Liver (tissue), 9 donors: ENCODE data around the gene RSKR. TPM values are rescaled to one million over a fixed set of nuclear protein-coding genes. Genes with fewer than 3 reads are reported as not detected.

ENCODE experiments used
- DNase-seq: peaks from one replicate; pipeline ENCODE4 v3.0.0-alpha.2; 2017; ENCODE audit warnings: low spot score
- H3K27ac ChIP-seq, 2 donors: one replicate each; pipeline ENCODE4 v1.7.0; 2013; ENCODE audit warnings: inconsistent platforms in 2 of 2, low read length in 2 of 2, control low read depth in 1 of 2, low read depth in 1 of 2, mild to moderate bottlenecking in 1 of 2
- H3K27me3 ChIP-seq, 4 donors: one replicate each; pipeline versions ENCODE4 v1.6.1 to v1.7.0; 2013; ENCODE audit warnings: low read length in 3 of 4, inconsistent platforms in 1 of 4, mild to moderate bottlenecking in 1 of 4, moderate library complexity in 1 of 4; ENCODE audit not compliant: control insufficient read depth in 4 of 4, insufficient read depth in 4 of 4
- H3K36me3 ChIP-seq, 4 donors: one replicate each; pipeline versions ENCODE4 v1.6.1 to v1.7.0; 2013; ENCODE audit warnings: low read length in 3 of 4, mild to moderate bottlenecking in 3 of 4, low read depth in 1 of 4, moderate library complexity in 1 of 4; ENCODE audit not compliant: control insufficient read depth in 4 of 4, insufficient read depth in 3 of 4
- H3K4me1 ChIP-seq, 4 donors: one replicate each; pipeline versions ENCODE4 v1.6.1 to v1.7.0; 2013; ENCODE audit warnings: low read length in 3 of 4, mild to moderate bottlenecking in 3 of 4, moderate library complexity in 1 of 4; ENCODE audit not compliant: control insufficient read depth in 4 of 4, insufficient read depth in 4 of 4
- H3K4me3 ChIP-seq, 3 donors: one replicate each; pipeline versions ENCODE4 v1.6.1 to v1.7.0; 2013; ENCODE audit warnings: low read length in 3 of 3, control low read depth in 1 of 3, low read depth in 1 of 3, mild to moderate bottlenecking in 1 of 3
- H3K9ac ChIP-seq, 2 donors: one replicate each; pipeline ENCODE4 v1.7.0; 2013; ENCODE audit warnings: low read length in 2 of 2, mild to moderate bottlenecking in 2 of 2, moderate library complexity in 2 of 2, control low read depth in 1 of 2, low read depth in 1 of 2
- H3K9me3 ChIP-seq, 4 donors: one replicate each; pipeline versions ENCODE4 v1.6.1 to v1.7.0; 2013; ENCODE audit warnings: low read length in 3 of 4; ENCODE audit not compliant: control insufficient read depth in 4 of 4
- EGR1 ChIP-seq, 2 donors: IDR thresholded peaks; 2 replicates each; pipeline ENCODE4 v1.6.1; 2016 to 2018; ENCODE audit warnings: antibody characterized with exemption in 2 of 2, low read depth in 2 of 2
- FOXA1 ChIP-seq: IDR thresholded peaks from 2 replicates; pipeline ENCODE4 v1.6.1; 2016; ENCODE audit warnings: antibody characterized with exemption
- FOXA2 ChIP-seq: IDR thresholded peaks from 2 replicates; pipeline ENCODE4 v1.6.1; 2016; ENCODE audit warnings: antibody characterized with exemption
- HNF4A ChIP-seq, 2 donors: conservative IDR thresholded peaks; 2 replicates each; pipeline ENCODE4 v1.6.1; 2016; ENCODE audit warnings: antibody characterized with exemption in 2 of 2, mild to moderate bottlenecking in 2 of 2
- HNF4G ChIP-seq: IDR thresholded peaks from 2 replicates; pipeline ENCODE4 v1.6.1; 2016; ENCODE audit warnings: antibody characterized with exemption
- JUND ChIP-seq, 2 donors: IDR thresholded peaks; 2 replicates each; pipeline ENCODE4 v1.6.1; 2016; ENCODE audit warnings: antibody characterized with exemption in 2 of 2
- NR2F2 ChIP-seq: IDR thresholded peaks from 2 replicates; pipeline ENCODE4 v1.6.1; 2016; ENCODE audit warnings: antibody characterized with exemption
- RAD21 ChIP-seq, 2 donors: IDR thresholded peaks; 2 replicates each; pipeline ENCODE4 v1.6.1; 2016; ENCODE audit warnings: antibody characterized with exemption in 2 of 2, mild to moderate bottlenecking in 2 of 2
- RXRA ChIP-seq, 2 donors: IDR thresholded peaks; 2 replicates each; pipeline ENCODE4 v1.6.1; 2017 to 2018; ENCODE audit warnings: antibody characterized with exemption in 2 of 2, mild to moderate bottlenecking in 1 of 2
- SP1 ChIP-seq: IDR thresholded peaks from 2 replicates; pipeline ENCODE4 v1.6.1; 2018; ENCODE audit warnings: antibody characterized with exemption, mild to moderate bottlenecking
- TAF1 ChIP-seq: conservative IDR thresholded peaks from 2 replicates; pipeline ENCODE4 v1.6.1; 2016; ENCODE audit warnings: antibody characterized with exemption, mild to moderate bottlenecking
- YY1 ChIP-seq: IDR thresholded peaks from 2 replicates; pipeline ENCODE4 v1.6.1; 2016; ENCODE audit warnings: antibody characterized with exemption, mild to moderate bottlenecking
- WGBS: extraction: QIAGEN DNeasy Blood & Tissue Kit; methylation state at CpG from one replicate; pipeline ENCODE4 v1.1.7; 2013; 5-methylcytosine and 5-hydroxymethylcytosine counted together
- polyA plus RNA-seq, 2 donors: library from polyadenylated mRNA; stranded (reverse) in 1 of 2; unstranded in 1 of 2; fragments of 200-250 nt in 1 of 2; fragments of >200 nt in 1 of 2; fragmentation: Nextera tagmentation in 1 of 2; extraction: Ambion mirVana in 1 of 2; gene quantifications; one replicate each; pipeline versions ENCODE4 v1.2.1 to v1.2.3, GENCODE V29; 2013 to 2015
- total RNA-seq, 2 donors: library from RNA; depleted of rRNA; stranded (reverse); fragments of >200 nt; gene quantifications; one replicate each; pipeline ENCODE4 v1.2.3, GENCODE V29; 2014
- TF ChIP-seq, protein P1 (sequence below): fragments of 150-350 bp; IDR thresholded peaks from 2 replicates; pipeline ENCODE4 v1.5.1; 2017; ENCODE audit warnings: improper control_type of control experiment, low read depth, low read length; ENCODE audit not compliant: missing input control
- TF ChIP-seq, protein P2 (sequence below): IDR thresholded peaks from 2 replicates; pipeline ENCODE4 v1.6.1; 2016; ENCODE audit warnings: antibody characterized with exemption
- TF ChIP-seq, protein P3 (sequence below): IDR thresholded peaks from 2 replicates; pipeline ENCODE4 v1.6.1; 2016; ENCODE audit warnings: antibody characterized with exemption
- TF ChIP-seq, protein P4 (sequence below): IDR thresholded peaks from 2 replicates; pipeline ENCODE4 v1.6.1; 2016; ENCODE audit warnings: antibody characterized with exemption
- donor health status: healthy.
- donor health status: healthy.
- donor health status: healthy.
- donor health status: healthy.
- donor health status: healthy.

Gene RSKR
- total and polyA plus RNA-seq, 4 donors = 0.63 to 14.5 (median 1.2) TPM

DNA sequence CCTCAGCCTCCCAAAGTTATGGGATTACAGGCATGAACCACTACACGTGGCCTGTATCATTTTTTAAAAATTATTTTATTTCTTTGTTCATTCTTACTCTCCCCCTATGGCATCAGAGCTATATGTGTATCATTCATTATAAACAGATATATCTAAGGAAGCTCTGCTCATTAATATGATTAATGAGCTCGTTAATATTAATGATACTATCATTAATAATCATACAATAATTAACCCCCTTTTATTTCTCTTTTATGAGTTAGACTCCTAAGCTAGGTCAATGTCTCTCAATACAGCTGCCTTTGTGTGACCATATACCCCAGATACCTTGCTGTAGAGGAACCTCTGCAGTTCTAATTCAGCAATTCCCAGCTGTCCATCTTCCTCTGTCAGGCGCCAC is 4.5 kb upstream of the RSKR start:
- Histone ChIP-seq H3K4me1 (peaks cover 2 to 17% (median 14%) of the 10 kb centered on the region in 4 donors), H3K9ac (no peak overlapping the region), H3K36me3 (peaks cover 15 to 76% (median 58%) of the 10 kb centered on the region in 4 donors), H3K27ac (no peak overlapping the region), H3K4me3 (no peak overlapping the region), H3K27me3 (no peaks in the 10 kb centered on the region), H3K9me3 (no peaks in the 10 kb centered on the region)
- DNase-seq = no peak
- 93% methylated on average over 3 of the region's 3 CpGs for WGBS
- TF ChIP-seq HNF4A (conservative IDR thresholded peaks at IDR 0.05) = no peak
- TF ChIP-seq JUND (IDR thresholded peaks at IDR 0.05) = no peak
- TF ChIP-seq, protein P1, sequence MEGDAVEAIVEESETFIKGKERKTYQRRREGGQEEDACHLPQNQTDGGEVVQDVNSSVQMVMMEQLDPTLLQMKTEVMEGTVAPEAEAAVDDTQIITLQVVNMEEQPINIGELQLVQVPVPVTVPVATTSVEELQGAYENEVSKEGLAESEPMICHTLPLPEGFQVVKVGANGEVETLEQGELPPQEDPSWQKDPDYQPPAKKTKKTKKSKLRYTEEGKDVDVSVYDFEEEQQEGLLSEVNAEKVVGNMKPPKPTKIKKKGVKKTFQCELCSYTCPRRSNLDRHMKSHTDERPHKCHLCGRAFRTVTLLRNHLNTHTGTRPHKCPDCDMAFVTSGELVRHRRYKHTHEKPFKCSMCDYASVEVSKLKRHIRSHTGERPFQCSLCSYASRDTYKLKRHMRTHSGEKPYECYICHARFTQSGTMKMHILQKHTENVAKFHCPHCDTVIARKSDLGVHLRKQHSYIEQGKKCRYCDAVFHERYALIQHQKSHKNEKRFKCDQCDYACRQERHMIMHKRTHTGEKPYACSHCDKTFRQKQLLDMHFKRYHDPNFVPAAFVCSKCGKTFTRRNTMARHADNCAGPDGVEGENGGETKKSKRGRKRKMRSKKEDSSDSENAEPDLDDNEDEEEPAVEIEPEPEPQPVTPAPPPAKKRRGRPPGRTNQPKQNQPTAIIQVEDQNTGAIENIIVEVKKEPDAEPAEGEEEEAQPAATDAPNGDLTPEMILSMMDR = no peak
- TF ChIP-seq, protein P2, sequence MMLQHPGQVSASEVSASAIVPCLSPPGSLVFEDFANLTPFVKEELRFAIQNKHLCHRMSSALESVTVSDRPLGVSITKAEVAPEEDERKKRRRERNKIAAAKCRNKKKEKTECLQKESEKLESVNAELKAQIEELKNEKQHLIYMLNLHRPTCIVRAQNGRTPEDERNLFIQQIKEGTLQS = no peak
- no peak for TF ChIP-seq NR2F2
- no peak for TF ChIP-seq HNF4G
- TF ChIP-seq, protein P3, sequence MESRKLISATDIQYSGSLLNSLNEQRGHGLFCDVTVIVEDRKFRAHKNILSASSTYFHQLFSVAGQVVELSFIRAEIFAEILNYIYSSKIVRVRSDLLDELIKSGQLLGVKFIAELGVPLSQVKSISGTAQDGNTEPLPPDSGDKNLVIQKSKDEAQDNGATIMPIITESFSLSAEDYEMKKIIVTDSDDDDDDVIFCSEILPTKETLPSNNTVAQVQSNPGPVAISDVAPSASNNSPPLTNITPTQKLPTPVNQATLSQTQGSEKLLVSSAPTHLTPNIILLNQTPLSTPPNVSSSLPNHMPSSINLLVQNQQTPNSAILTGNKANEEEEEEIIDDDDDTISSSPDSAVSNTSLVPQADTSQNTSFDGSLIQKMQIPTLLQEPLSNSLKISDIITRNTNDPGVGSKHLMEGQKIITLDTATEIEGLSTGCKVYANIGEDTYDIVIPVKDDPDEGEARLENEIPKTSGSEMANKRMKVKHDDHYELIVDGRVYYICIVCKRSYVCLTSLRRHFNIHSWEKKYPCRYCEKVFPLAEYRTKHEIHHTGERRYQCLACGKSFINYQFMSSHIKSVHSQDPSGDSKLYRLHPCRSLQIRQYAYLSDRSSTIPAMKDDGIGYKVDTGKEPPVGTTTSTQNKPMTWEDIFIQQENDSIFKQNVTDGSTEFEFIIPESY = no peak
- TF ChIP-seq, protein P4, sequence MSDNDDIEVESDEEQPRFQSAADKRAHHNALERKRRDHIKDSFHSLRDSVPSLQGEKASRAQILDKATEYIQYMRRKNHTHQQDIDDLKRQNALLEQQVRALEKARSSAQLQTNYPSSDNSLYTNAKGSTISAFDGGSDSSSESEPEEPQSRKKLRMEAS = no peak
- TF ChIP-seq SP1 = no peak

DNA sequence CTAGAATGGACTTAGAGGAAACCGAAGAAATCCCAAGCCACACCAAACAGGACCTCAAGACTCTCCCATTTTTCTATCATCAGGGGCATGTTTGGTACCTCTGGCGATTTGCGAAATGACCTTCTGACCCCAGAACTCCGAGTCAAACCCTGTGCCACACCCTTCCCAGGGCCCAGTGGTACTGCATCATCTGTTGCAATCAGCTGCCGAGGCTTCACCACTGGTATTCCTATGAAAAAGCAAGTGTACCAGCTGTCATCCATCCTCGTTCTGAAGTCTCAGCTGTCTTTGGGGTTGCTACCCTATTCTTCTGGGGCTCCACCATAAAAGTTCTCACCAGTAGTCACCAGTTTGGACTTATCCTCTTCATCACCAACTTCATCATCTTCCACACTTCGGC is 2.3 kb upstream of the RSKR start:
- WGBS = 82% methylated on average over 7 of the region's 7 CpGs
- TF ChIP-seq EGR1 (IDR thresholded peaks at IDR 0.05; ENCODE audit: low read depth in 2 of 2) (no peak), RXRA (IDR thresholded peaks at IDR 0.05) (no peak), JUND (IDR thresholded peaks at IDR 0.05) (no peak), TAF1 (no peak), NR2F2 (no peak), FOXA1 (no peak), RAD21 (IDR thresholded peaks at IDR 0.05) (no peak), YY1 (no peak), SP1 (no peak), FOXA2 (no peak), HNF4A (conservative IDR thresholded peaks at IDR 0.05) (no peak), HNF4G (no peak)
- TF ChIP-seq, protein P4 = no peak
- TF ChIP-seq, protein P2 = no peak
- no peak overlapping the region for H3K9ac ChIP-seq
- H3K27me3 ChIP-seq = no peaks in the 10 kb centered on the region
- no peaks in the 10 kb centered on the region for H3K9me3 ChIP-seq
- no peak for DNase-seq
- H3K36me3 ChIP-seq = peaks cover 15 to 74% (median 52%) of the 10 kb centered on the region in 4 donors
- no peak overlapping the region for H3K27ac ChIP-seq
- H3K4me3 ChIP-seq = no peak overlapping the region
- H3K4me1 ChIP-seq = peaks cover 2 to 12% (median 9%) of the 10 kb centered on the region in 4 donors
